Stimulated activated CD4-positive, alpha-beta T cell treated with anti-CD3 and anti-CD28 coated beads, TNF-alpha, amount 100 ng/mL, for 24 hours (primary cell): ENCODE data around the gene ABCA3.

ENCODE experiments used
- DNase-seq, 3 experiments: peaks; one replicate each; pipeline ENCODE4 v3.0.0-alpha.2; 2020; ENCODE audit warnings: low read depth in 3 of 3

ABCA3 gene

GRCh38 chr16:2357331-2357730, 16.8 kb upstream of the ABCA3 start:
- DNase-seq, result no peak

- DNase-seq, result no peak
Observed at GRCh38 chr16:2350500-2350899, 10.0 kb upstream of the ABCA3 start.

- no peak for DNase-seq
Observed at GRCh38 chr16:2343211-2343610, 2.7 kb upstream of the ABCA3 start.

- DNase-seq, result no peak
Observed at GRCh38 chr16:2341456-2342447, 1.2 kb upstream of the ABCA3 start.

GRCh38 chr16:2339521-2340484, 725 bp downstream of the ABCA3 start:
- peak in 2 of 3 experiments; percentile 7 to 34 for DNase-seq

GRCh38 chr16:2337431-2338296, 2.9 kb downstream of the ABCA3 start:
- no peak for DNase-seq

- DNase-seq, result no peak
Observed at GRCh38 chr16:2335286-2335895, 5.1 kb downstream of the ABCA3 start.

GRCh38 chr16:2333772-2334379, 6.7 kb downstream of the ABCA3 start:
- no peak for DNase-seq

- DNase-seq, result no peak
Observed at GRCh38 chr16:2333231-2333630, 7.3 kb downstream of the ABCA3 start.

- DNase-seq, result no peak
Observed at GRCh38 chr16:2331931-2332267, 8.6 kb downstream of the ABCA3 start.

- DNase-seq, result no peak
Observed at GRCh38 chr16:2331199-2331930, 9.2 kb downstream of the ABCA3 start.

GRCh38 chr16:2329532-2329931, 11.0 kb downstream of the ABCA3 start:
- DNase-seq, result no peak

- no peak for DNase-seq
Observed at GRCh38 chr16:2328428-2328827, 12.1 kb downstream of the ABCA3 start.

- DNase-seq, result no peak
Observed at GRCh38 chr16:2326191-2326590, 14.3 kb downstream of the ABCA3 start.

- DNase-seq, result no peak
Observed at GRCh38 chr16:2325791-2326190, 14.7 kb downstream of the ABCA3 start.

- DNase-seq, result no peak
Observed at GRCh38 chr16:2325181-2325580, 15.3 kb downstream of the ABCA3 start.

GRCh38 chr16:2324296-2324859, 16.1 kb downstream of the ABCA3 start:
- DNase-seq, result no peak

GRCh38 chr16:2323701-2324100, 16.8 kb downstream of the ABCA3 start:
- DNase-seq, result no peak

- no peak for DNase-seq
Observed at GRCh38 chr16:2319606-2320005, 20.9 kb downstream of the ABCA3 start.
